GM18511 (cell line): Measurements from ENCODE around the gene XPO1.

Experiments used
- ATAC-seq: cut with Tn5 transposase; IDR thresholded peaks from one replicate; pipeline ENCODE4 v1.9.1; 2021; ENCODE audit warnings: mild to moderate bottlenecking, moderate library complexity; ENCODE audit not compliant: unreplicated experiment

XPO1 gene

GRCh38 chr2:61435291-61435690, 102.9 kb downstream of the XPO1 start:
- no peak for ATAC-seq

GRCh38 chr2:61434314-61434713, 103.8 kb downstream of the XPO1 start:
- ATAC-seq, result no peak

GRCh38 chr2:61433606-61434005, 104.5 kb downstream of the XPO1 start:
- ATAC-seq, result no peak

- no peak for ATAC-seq
Observed at GRCh38 chr2:61432990-61433389, 105.2 kb downstream of the XPO1 start.

GRCh38 chr2:61431345-61431744, 106.8 kb downstream of the XPO1 start:
- no peak for ATAC-seq
